ENCODE results near the gene FHAD1. TPM values are rescaled to one million over a fixed set of nuclear protein-coding genes. Genes with fewer than 3 reads are reported as not detected.
A peak's percentile ranks its signal among the peaks of the same experiment; 100 is the strongest.
"Not testable (repeated sequence)": the region's sequence is repeated elsewhere in the genome, so short reads cannot be mapped to it uniquely, and the experiment has no call there.

Gene FHAD1
- total RNA-seq, 1 donor: under 0.01 TPM

DNA sequence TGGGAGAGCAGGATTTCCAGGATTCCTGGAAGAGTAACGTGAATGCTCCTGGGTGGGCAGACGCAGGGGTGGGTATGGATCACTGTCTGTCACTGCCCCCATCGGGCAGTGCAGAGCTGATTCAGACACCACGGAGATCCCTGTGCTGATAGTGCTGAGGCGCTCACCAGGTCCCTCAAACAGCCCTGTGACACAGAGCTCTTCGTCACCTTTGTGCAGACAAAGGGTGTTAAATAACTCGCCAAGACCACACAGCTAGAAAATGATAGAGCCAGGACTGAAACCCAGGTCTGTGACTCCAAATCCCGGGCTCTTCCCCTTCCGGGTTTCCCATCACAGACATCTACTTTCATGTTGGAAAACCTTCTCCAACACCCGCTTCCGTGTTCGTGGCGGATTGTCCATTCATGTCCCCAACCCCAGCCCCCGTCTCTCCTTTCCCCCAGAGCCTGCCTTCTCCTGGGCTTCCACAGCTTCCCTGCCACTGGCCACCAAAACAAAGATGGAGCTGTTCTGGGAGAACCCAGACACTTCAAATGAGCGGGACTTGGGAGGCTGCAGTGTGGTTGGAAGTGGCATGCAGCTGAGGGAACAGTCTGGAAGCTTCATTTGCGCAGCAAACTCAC is 165.3 kb downstream of the FHAD1 start:
- DNase-seq (ENCODE audit: low read depth in 2 of 3, low spot score in 2 of 3): peak in 2 of 3 donors; percentile 25 to 58

- no peak for DNase-seq (ENCODE audit: low read depth in 2 of 3, low spot score in 2 of 3)
These were observed 165.8 kb downstream of the FHAD1 start for GRCh38 chr1:15412843-15413242.

DNA sequence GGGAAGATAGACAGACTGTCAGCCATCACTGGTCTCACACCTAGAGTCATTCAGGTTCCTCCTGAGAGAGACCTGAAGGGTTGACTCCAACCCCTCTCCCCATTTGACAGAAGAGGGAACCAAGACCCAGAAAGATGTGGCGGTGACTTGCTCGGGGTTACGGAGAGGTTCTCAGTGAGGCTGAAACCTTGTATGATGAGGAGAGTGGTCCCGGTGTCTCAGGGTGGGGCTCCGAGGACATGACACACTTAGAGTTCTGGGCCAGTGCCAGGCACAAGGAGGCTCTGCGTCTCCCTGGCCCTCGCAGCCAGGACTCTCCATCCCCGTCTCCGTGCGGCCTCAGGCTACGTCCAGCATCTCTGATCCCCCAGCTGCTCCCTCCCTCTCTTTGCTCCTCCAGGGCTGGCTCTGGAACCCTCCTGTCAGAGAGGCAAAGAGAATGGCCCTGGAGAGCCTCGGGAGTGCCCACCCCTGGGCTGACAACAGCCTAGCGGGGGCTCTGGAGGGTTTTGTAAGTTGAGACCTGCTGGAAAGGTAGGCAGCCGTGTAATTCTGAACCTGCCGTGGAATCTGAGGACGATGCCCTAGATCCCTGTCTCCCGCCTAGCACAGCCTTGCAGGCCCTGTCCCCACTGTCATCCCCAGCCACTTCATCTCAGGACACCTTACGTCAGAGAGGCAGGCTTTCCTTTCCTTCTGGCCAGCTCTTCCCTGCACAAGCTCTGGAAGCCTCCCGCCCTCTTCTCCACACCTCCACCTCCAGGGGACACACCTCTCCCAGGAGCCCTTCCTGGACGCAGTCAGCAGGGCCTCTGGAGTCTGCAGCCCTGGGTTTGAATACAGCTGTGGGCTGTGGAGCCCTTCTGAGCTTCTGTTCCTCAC is 166.8 kb downstream of the FHAD1 start:
- no peak for DNase-seq (ENCODE audit: low read depth in 2 of 3, low spot score in 2 of 3)

GRCh38 chr1:15414445-15414983 is 167.5 kb downstream of the FHAD1 start:
- no peak for DNase-seq (ENCODE audit: low read depth in 2 of 3, low spot score in 2 of 3)

DNA sequence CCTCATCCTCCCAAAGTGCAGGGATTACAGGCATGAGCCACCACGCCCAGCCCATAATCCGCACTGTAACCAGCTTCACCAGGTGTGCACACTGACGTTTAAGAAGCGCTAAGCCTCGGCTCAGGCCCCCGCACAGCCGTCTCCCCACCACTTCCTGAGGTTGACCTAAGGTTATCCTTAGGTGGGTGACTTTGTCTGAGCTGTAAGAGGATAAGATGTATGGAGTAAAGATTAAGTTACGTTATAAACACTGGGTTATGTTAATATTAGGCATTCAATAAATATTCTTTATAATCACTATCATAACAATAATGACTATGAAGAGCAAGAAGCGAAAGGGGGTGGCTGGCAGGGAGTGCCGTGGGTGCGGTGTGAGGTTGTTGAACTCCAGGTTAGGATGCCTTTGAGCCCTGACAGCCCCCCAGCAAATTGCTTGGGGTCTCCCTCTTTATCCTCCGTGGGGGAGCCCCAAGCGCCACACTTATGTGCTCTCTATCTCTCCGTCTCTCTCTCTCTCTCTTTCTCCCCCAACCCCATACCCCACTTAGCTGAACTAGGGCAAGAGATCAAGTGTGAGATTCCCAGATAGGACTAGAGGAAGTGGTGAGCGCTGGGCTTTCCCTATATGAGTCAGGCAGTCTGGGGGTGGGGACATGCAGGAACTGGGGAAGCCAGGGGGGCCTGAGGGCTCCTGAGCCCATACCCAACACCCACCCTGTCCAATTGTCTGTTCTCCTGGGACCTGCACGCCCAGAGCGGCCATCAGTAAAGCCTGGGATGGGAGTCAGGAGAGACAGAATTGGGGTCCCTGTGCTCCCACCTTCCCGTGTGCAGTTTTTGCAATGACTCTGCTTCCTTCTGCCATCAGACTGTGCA is 170.3 kb downstream of the FHAD1 start:
- DNase-seq (ENCODE audit: low read depth in 2 of 3, low spot score in 2 of 3): peak; percentile 37 to 92 (median 85)

- no peak for DNase-seq (ENCODE audit: low read depth in 2 of 3, low spot score in 2 of 3)
These were observed 171.9 kb downstream of the FHAD1 start for GRCh38 chr1:15418806-15419515.

GRCh38 chr1:15420853-15421465 is 173.9 kb downstream of the FHAD1 start:
- DNase-seq (ENCODE audit: low read depth in 2 of 3, low spot score in 2 of 3): no peak

DNA sequence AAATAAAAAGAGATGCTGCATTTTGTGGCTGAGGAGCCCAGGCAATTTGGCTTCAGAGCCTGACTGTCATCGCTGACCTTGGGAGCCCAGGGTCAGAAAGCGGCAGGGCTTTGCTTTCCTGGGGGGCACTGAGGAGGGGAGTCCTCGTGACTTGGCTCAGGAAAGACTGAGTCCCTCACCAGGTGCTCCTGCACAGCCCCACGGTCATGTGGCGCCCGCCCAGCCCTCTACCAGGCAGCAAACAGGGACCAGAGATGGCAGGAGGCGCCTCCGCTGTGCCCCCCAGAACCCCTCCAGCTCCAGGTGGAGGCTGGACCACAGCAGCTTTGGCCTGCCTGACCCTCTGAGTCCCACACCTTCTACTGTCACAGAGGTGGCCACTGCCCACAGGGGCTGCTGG is 175.8 kb downstream of the FHAD1 start:
- no peak for DNase-seq (ENCODE audit: low read depth in 2 of 3, low spot score in 2 of 3)

- DNase-seq (ENCODE audit: low read depth in 2 of 3, low spot score in 2 of 3): no peak
These were observed 176.5 kb downstream of the FHAD1 start for GRCh38 chr1:15423355-15424077.

GRCh38 chr1:15424146-15424667 is 177.2 kb downstream of the FHAD1 start:
- DNase-seq (ENCODE audit: low read depth in 2 of 3, low spot score in 2 of 3): peak in 1 of 3 donors; percentile 44

DNA sequence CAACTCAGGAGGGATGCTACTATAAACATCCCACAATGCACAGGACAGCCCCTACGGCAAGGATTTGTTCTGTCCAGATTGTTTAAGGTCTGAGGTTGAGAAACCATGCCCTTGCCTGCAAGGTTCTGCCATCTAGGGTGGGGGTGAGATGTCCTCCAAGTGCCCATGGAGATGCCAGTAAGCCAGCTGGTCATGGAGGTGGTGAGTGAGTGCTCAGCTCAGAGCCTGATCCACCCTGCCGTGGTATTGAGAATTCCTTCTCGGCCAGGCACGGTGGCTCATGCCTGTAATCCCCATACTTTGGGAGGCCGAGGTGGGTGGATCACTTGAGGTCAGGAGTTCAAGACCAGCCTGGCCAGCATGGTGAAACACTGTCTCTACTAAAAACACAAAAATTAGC is 178.0 kb downstream of the FHAD1 start:
- DNase-seq (ENCODE audit: low read depth in 2 of 3, low spot score in 2 of 3): no peak

GRCh38 chr1:15425521-15425920 is 178.5 kb downstream of the FHAD1 start:
- DNase-seq (ENCODE audit: low read depth in 2 of 3, low spot score in 2 of 3): no peak

DNA sequence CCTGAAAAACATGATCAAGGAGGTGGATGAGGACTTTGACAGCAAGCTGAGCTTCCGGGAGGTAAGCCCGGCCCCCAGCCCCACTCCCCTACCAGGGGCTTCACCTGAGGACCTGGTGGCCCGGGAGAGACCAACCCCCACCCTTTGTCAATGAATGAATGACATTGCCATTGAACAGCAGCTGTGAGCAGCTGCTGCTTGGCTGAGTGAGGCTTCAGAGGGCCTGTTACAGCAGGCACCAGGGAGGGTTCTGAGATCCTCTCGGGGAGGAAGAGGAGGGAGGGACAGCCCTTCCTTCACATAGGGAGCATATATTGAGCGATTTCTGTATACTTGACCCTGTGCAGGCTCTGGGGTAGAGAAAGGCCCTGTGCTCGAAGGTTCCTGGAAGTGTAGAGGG is 178.9 kb downstream of the FHAD1 start:
- no peak for DNase-seq (ENCODE audit: low read depth in 2 of 3, low spot score in 2 of 3)

GRCh38 chr1:15426492-15427279 is 179.7 kb downstream of the FHAD1 start:
- no peak for DNase-seq (ENCODE audit: low read depth in 2 of 3, low spot score in 2 of 3)

DNA sequence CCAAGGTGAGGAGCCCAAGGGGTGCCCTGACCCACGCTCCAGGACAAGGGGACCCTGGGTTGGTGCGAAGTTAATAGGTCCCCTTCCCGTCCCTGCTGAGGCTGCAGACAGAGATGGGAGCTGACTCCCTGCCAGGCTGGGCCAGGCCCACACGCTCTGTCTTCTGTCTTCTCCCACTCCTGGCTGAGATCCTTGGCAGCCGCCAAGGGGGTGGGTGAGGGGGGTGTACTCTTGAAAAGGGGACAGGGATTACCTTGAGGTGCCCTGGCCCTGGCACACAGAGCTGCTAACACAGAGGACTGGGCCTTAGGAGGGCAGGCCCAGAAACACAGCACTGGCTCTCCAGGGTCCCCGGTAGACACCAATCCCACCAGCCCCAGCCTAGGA is 180.2 kb downstream of the FHAD1 start:
- DNase-seq (ENCODE audit: low read depth in 2 of 3, low spot score in 2 of 3): no peak

GRCh38 chr1:15428252-15428651 is 181.2 kb downstream of the FHAD1 start:
- not testable (repeated sequence) for DNase-seq (ENCODE audit: low read depth in 2 of 3, low spot score in 2 of 3)

DNA sequence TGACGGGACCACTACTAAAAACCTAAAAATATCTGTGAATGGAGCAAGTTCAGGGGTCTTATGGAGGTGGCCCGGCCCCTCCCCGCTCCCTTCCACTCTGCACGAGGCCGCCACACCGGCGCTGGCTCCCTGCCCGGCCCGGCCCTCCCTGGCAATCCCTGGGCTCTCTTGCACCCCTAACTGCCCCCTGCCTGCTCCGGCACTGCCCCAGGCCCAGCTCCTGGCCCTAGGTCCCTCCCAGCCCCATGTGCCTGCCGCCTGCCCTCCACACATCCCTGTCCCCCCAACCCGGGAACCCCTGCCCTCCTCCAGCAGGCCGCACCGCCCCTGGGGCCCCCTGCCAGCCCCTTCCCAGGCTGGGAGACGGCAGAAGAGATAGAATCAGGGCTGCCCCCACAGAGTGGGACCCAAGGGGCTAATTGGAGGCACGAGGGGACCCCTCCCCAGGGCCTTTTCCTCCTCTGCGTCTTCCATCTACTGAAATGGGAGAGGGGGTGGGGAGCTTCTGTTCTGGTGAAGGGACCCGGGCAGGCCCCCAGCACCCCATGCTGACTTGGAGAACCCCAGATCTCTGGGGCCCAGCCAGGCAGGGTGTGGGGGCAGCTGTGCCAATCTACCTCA is 181.9 kb downstream of the FHAD1 start:
- no peak for DNase-seq (ENCODE audit: low read depth in 2 of 3, low spot score in 2 of 3)

- DNase-seq (ENCODE audit: low read depth in 2 of 3, low spot score in 2 of 3): no peak
These were observed 182.7 kb downstream of the FHAD1 start for GRCh38 chr1:15429701-15430149.
